GM18526 (cell line): ENCODE data around the gene MYH11.

ENCODE experiments used
- POLR2A ChIP-seq: IDR thresholded peaks from 3 replicates; pipeline ENCODE4 v1.6.1; 2011; ENCODE audit not compliant: insufficient read length; ENCODE audit errors: extremely low read depth

MYH11 gene

DNA sequence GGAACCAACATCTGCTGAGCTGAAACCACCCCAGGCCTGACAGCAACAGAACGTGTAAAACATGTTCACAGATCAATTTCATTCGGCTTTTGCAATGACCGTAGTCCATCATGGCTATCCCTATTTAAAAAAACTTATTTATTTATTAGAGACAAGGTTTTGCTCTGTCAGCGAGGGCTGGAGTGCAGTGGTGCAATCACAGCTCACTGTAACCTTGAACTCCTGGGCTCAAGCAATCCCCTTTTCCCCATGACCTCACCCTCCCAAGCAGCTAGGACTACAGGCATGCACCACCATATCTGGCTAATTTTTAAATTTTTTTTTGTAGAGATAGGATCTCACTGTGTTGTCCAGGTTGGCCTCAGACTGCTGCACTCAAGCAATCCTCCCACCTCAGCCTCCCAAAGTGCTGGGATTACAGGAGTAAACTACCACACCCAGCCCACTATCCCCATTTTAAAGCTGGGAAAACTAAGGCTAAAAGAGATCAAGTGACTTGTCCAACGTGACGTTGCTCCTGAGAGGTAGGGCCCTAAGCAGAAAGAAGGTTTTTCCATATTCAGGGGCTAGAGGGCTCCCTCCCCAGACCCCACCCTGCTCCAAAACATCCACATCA, 77.7 kb downstream of the MYH11 start:
- TF ChIP-seq POLR2A, result no peak

DNA sequence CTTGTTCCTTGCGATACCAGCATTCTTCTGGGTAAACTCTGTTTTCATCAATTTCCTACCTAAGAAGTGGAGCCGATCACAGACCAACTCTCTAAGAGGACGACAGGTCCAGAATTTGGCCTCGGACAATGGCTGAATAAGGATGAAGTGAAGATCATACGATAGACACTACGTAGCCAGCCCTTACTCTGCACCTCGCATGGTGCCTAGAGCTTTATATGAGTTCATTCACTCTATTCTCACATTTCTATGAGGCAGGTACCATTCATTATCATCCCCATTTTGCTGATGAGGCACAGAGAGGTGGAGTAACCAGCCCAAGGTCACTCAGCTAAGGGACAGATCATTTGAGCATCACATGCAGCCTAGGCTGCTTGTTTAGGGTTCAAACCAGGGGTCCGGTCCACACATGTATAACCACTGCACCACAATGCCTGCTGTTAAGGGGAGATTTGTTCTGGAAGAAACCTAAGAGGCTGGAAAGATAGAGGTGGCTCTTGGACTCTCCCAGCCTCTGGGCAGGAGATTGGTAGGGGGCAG, 78.6 kb downstream of the MYH11 start:
- no peak for TF ChIP-seq POLR2A

DNA sequence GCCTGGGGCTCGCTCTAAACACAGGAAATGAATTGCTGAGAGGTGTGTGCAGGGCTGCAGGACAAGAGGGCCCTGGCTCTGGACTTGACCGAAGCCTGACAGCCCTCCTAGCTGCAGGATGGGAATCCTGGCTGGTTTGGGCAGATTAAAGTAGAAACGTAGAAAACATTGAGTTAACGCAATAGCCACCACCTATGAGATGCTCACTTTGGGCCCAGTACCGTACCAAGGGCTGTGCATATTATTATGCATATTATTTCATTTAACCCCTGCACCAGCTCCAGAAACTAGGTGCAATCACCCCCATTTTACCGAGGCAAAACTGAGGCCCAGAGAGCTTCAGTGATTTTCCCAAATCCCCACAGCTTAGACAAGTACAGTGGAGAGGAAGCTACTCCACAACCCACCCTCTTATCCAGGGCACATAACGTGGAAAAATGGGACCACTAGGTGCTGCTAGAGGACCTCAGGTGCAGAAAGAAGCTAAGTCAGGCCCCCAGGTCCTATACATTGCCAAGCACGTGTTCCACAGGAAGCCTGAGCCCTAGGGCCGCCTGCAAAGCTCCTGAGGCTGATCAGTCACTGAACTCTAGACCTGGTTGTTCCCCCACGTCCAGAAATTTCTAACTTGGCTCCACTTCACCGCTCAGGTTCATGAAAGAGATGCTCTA, 79.2 kb downstream of the MYH11 start:
- no peak for TF ChIP-seq POLR2A

DNA sequence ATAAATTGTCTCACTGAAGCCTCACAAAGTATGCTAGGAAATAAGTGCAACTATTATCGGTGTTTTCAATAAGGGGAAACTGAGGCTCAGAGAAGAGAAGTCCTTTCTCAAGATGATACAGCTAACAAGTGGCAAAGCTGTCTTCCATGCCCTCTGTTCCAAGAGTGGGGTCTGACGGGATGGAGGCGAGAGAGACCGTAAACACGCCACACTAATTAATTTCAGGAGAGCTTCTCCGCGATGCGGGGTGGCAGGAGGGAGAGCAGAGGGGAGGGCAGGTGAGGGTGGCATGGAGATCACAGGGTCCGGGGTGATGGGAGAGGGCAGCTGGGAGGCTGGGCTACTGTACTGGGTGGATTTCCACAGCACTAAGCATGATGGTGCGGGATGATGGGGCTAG, 80.3 kb downstream of the MYH11 start:
- TF ChIP-seq POLR2A, result no peak

DNA sequence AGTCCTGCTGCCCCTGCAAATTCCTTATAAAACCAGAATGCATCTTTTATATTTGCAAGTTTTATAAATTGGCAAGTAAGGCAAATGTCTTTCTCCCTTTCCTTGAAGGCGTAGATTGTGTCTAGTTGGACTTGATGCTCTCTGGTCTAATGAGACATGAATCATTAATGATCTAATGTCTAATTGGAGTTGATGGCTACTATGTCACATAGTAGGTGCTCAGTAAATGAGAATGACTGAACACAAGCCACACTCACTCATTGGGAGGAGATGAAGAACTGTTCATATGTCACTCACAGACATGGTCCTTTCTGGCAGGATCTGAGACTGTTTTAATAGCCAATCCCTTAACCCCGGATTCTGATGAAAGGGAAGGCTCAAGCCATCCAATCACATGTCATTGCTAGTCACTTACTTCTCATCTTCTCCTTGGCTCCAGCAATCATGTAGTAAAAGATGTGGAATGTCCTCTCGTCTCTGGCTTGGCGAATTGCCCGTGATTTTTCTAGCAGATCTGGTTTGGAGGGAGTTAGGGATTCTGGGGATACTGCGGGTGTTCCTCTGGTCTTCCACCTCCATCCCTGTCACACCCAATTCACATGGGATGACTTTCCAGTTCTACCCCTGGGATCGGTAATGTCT, 81.0 kb downstream of the MYH11 start:
- TF ChIP-seq POLR2A, result no peak

DNA sequence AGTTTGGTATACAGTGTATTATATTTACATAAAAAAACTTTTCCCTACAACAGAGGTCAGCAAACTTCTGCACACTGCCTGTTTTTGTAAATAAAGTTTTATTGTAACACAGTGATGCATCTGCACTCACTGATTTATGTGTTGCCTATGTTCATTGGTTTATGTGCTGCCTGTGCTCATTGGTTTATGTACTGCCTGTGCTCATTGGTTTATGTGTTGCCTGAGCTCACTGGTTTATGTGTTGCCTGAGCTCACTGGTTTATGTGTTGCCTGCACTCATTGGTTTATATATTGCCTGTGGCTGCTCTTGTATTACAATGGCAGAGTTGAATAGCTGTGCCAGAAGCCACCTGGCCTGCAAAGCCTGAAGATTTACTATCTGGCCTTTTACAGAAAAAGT, 81.6 kb downstream of the MYH11 start:
- no peak for TF ChIP-seq POLR2A

DNA sequence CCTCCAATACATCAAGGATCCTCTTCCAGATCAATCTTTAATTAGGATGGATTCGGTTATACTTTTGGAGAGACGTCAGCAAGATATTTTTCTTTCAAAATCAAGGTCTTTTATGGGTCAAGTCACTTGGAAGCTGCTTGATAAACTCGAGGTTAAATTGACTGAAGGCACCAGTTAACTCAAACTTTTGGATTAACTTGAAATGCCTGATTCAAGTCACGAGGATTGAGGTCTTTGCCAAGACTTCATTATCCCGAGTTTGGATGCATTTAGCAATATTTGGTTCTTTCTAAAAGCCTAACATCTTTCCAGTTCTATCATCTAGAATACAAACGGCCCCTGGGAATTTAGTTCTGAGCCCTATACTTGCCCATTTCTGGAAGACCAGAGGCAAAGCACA, 82.9 kb downstream of the MYH11 start:
- TF ChIP-seq POLR2A, result no peak

DNA sequence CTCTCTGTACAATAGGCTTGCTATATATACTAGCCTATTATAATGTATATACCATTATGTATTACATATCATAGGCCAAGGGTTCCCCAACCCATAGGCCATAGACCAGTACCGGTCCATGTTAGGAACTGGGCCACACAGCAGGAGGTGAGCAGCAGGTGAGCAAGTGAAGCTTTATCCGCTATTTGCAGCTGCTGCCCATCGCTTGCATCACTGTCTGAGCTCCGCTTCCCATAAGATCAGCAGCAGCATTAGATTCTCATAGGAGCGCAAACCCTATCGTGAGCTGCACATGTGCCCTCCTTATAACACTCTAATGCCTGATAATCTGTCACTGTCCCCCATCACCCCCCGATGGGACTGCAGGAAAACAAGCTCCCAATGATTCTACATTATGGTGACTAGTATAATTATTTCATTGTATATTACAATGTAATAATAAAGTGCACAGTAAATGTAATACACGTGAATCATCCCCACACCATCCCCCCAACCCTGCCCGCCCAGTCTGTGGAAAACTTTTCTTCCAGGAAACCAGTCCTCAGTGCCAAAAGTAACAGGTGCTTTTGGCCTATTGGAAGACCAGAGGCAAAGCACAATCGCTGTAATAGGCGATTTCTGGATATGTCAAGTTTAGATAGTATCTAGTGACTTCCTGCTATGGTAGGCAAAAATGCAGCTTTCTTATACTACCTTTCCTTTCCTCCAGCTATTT, 84.1 kb downstream of the MYH11 start:
- no peak for TF ChIP-seq POLR2A

DNA sequence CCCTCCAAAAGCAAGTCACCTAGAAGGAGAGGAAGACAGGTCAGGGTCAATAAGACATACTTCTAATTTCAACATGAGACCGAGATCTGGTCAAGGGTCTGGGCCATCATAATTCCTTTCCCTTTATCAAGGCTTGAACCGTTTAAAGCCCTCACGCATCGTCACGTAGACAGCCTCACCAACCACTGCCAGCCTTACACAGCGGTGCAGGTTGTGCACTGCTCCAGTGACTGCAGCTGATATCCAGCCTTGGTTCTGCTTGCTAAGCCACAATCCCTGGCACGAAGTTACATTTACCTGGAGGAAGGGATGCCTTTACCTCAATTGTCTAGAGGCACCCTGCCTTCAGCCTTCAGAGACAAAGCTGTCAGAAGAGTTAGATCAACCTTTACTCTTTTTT, 85.1 kb downstream of the MYH11 start:
- TF ChIP-seq POLR2A, result no peak

DNA sequence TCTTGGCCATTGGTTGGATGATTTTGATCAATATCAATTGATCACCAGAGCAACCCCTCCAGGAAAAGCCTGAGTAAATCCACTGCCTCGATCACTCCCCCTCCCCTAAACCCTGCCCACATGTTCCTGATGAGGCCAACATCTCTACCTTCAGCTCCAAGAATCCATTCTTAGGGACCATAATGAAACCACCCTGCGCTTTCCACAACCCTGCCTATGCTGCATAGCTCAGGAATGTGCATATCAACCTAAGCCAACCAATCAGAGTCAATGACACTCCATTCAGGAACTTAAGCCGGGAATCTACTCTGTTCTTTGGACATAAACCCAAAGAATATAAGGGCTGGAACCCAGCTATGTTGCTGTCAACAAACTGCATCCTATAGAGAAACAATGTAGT, 86.3 kb downstream of the MYH11 start:
- TF ChIP-seq POLR2A, result no peak

DNA sequence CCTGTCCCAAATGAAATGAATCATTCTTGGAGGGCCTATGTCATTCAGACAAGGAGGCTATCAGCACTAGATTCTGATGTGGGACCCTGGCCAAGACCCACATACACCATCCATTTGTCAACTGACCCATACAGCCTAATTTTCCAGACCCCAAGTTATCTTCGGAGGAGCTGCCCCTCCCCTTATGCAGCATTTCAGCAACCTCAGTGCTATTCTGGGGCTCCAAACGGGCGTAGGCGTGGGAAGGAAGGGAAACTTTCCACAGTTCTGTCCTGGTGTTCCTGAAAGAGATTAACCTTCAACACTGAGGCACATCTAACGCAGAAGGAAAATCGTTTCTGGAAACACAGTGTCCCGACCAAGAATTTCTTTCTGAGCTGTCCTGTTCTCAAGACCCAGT, 86.7 kb downstream of the MYH11 start:
- TF ChIP-seq POLR2A, result no peak

DNA sequence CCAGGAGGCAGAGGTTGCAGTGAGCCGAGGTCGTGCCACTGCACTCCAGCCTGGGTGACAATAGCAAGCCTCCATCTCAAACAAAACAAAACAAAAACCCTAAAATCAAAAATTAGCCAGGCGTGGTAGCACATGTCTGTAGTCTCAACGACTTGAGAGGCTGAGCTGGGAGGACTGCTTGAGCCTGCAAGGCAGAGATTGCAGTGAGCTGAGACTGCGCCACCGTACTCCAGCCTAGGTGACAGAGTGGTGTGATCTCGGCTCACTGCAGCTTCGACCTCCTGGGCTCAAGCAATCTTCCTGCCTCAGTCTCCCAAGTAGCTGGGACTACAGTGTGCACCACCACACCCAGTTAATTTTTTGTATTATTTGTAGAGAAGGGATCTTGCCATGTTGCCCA, 87.6 kb downstream of the MYH11 start:
- no peak for TF ChIP-seq POLR2A

DNA sequence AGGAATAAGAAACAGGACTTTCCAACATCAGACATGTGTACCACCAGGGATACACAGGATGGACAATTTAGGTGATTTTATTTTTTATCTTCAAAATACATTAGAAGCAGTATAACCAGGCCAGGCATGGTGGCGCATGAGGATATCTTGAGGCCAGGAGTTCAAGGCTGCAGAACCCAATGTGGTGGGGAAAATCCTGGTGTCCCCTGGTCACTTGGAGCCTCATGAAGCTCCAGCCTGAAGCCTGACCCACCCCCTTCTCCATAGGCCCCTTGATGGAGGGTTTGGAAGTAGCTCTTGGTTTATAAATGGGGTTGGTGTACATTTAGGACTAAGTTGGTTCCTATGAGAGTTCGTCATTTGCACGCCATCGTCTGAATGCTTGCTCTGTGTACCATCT, 88.6 kb downstream of the MYH11 start:
- TF ChIP-seq POLR2A, result no peak

DNA sequence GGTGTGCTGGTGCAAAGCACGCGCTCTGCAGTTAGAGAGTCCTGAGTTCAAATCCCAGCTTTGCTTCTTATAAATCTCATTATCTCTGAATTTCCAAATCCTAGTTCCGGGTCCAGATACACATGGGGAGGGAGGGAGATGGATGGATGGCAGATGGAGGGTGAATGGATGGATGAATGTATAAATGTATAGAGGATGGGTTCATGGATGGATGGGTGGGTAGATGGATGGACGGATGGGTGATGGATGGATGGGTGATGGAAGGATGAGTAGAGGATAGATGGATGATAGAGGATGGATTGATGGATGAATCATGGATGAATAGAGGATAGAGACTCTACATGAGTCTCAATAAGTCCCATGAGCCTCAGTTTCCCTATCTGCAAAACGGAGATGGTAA, 89.9 kb downstream of the MYH11 start:
- no peak for TF ChIP-seq POLR2A

DNA sequence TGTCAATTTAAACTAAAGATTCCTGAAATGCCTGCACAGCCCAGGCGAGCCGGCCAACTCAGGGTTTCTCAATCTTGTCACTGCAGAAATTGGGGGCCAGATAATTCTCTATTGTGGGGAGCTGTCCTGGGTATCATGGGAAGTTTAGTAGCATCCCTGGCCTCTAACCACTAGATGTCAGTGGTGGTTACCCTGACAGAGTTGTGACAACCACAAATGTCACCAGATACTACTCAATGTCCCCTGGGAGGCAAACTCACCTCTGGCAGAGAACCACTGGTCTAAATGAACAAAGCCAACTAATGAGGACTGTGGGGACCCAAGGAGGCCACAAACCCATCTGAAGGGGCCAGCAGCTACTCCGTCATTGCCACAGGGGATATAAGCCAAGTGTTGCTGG, 90.9 kb downstream of the MYH11 start:
- no peak for TF ChIP-seq POLR2A

DNA sequence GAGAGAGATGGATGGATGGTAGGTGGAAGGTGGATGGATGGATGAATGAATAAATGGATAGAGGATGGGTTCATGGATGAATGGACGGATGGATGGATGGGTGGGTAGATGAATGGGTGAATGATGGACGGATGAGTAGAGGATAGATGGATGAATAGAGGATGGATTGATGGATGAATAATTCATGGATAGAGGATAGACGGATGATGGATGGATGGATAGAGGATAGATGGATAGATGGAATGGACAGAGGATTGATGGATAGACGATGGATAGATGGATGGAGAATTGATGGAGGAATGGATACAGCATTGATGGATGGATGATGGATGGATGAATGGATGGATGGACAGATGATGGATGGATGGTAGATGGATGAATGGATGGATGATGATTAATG, 91.7 kb downstream of the MYH11 start:
- TF ChIP-seq POLR2A, result no peak
